Measurements from ENCODE around the gene LRRC28. TPM values are rescaled to one million over a fixed set of nuclear protein-coding genes. Genes with fewer than 3 reads are reported as not detected.

Gene LRRC28
- total RNA-seq, 2 experiments from 2014 or later: 15.2 to 18.2 TPM

- Mint-ChIP-seq H3K9me3 (ENCODE audit: low read depth) (peaks cover 12% of the 10 kb centered on the region), H3K4me1 (peaks cover 23% of the 10 kb centered on the region), H3K4me3 (no peak overlapping the region), H3K27me3 (no peaks in the 10 kb centered on the region), H3K36me3 (ENCODE audit: low read depth) (peaks cover 25% of the 10 kb centered on the region), H3K27ac (no peak overlapping the region)
- ChIA-PET POLR2A (no interaction called here), CTCF (interaction anchor here (0.9 to 1.4 kb wide), 2 partner anchors 8 to 25 kb away, joined by 3 to 4 read pairs; no protein-coding TSS in a partner anchor)
- ATAC-seq (peak; percentile 31), DNase-seq (peak; percentile 51)
- intact Hi-C loops (cut with DNase I, micrococcal nuclease): loop anchor here in 1 of 2 experiments (2.0 kb wide), 1 partner anchor 90 kb away; no protein-coding TSS in a partner anchor
Measured at GRCh38 chr15:99369196-99369595, 117.9 kb downstream of the LRRC28 start.

- H3K36me3 Mint-ChIP-seq (ENCODE audit: low read depth): peaks cover 35% of the 10 kb centered on the region
- H3K9me3 Mint-ChIP-seq (ENCODE audit: low read depth): peaks cover 12% of the 10 kb centered on the region
- intact Hi-C loops (cut with DNase I, micrococcal nuclease): loop anchor here (2.0 to 5.0 kb wide), 2 partner anchors 27 to 89 kb away; no protein-coding TSS in a partner anchor
- ChIA-PET CTCF (interaction anchor here (0.6 to 3.5 kb wide), 19 partner anchors 9 to 1652 kb away, joined by 3 to 12 read pairs (median 3); partner anchors contain the start of gene LRRC28), POLR2A (interaction anchor here (1.1 kb wide), 1 partner anchor 47 kb away, joined by 4 read pairs; no protein-coding TSS in a partner anchor)
- H3K27ac Mint-ChIP-seq: peak overlapping the region; percentile 55
- H3K4me3 Mint-ChIP-seq: no peak overlapping the region
- peak; percentile 95 for ATAC-seq
- no peak for DNase-seq
- peaks cover 21% of the 10 kb centered on the region for H3K4me1 Mint-ChIP-seq
- H3K27me3 Mint-ChIP-seq: no peaks in the 10 kb centered on the region
Measured at GRCh38 chr15:99371180-99372103, 120.2 kb downstream of the LRRC28 start.

GRCh38 chr15:99385005-99385669, 133.9 kb downstream of the LRRC28 start:
- H3K36me3 Mint-ChIP-seq (ENCODE audit: low read depth): peaks cover 14% of the 10 kb centered on the region
- ChIA-PET POLR2A (no interaction called here), CTCF (interaction anchor here (0.7 to 1.7 kb wide), 3 partner anchors 14 to 323 kb away, joined by 3 to 7 read pairs (median 3); no protein-coding TSS in a partner anchor)
- DNase-seq (no peak), ATAC-seq (no peak)
- no peaks in the 10 kb centered on the region for H3K27me3 Mint-ChIP-seq
- no peak overlapping the region for H3K27ac Mint-ChIP-seq
- intact Hi-C loops (cut with DNase I, micrococcal nuclease): no loop called here
- H3K9me3 Mint-ChIP-seq (ENCODE audit: low read depth): no peaks in the 10 kb centered on the region
- H3K4me3 Mint-ChIP-seq: no peak overlapping the region
- peaks cover 21% of the 10 kb centered on the region for H3K4me1 Mint-ChIP-seq

GRCh38 chr15:99385865-99386264, 134.6 kb downstream of the LRRC28 start:
- intact Hi-C loops (cut with DNase I, micrococcal nuclease): no loop called here
- H3K36me3 Mint-ChIP-seq (ENCODE audit: low read depth): peaks cover 10% of the 10 kb centered on the region
- DNase-seq: no peak
- H3K4me1 Mint-ChIP-seq: peaks cover 21% of the 10 kb centered on the region
- ChIA-PET CTCF (interaction anchor here (1.3 kb wide), 1 partner anchor 77 kb away, joined by 3 read pairs; no protein-coding TSS in a partner anchor), POLR2A (no interaction called here)
- H3K27ac Mint-ChIP-seq: no peak overlapping the region
- no peaks in the 10 kb centered on the region for H3K27me3 Mint-ChIP-seq
- no peak for ATAC-seq
- H3K9me3 Mint-ChIP-seq (ENCODE audit: low read depth): no peaks in the 10 kb centered on the region
- H3K4me3 Mint-ChIP-seq: no peak overlapping the region

GRCh38 chr15:99386391-99386790, 135.1 kb downstream of the LRRC28 start:
- ChIA-PET CTCF (no interaction called here), POLR2A (no interaction called here)
- no peak for DNase-seq
- H3K4me3 Mint-ChIP-seq: no peak overlapping the region
- peaks cover 7% of the 10 kb centered on the region for H3K36me3 Mint-ChIP-seq (ENCODE audit: low read depth)
- no peaks in the 10 kb centered on the region for H3K27me3 Mint-ChIP-seq
- no peaks in the 10 kb centered on the region for H3K9me3 Mint-ChIP-seq (ENCODE audit: low read depth)
- H3K4me1 Mint-ChIP-seq: peaks cover 21% of the 10 kb centered on the region
- ATAC-seq: no peak
- H3K27ac Mint-ChIP-seq: no peak overlapping the region
- intact Hi-C loops (cut with DNase I, micrococcal nuclease): no loop called here

- no peak for ATAC-seq
Measured at GRCh38 chr15:99387421-99388168, 136.3 kb downstream of the LRRC28 start.

GRCh38 chr15:99390667-99391066, 139.4 kb downstream of the LRRC28 start:
- ChIA-PET CTCF (interaction anchor here (0.9 to 1.2 kb wide), 4 partner anchors 9 to 313 kb away, joined by 3 to 4 read pairs (median 3); no protein-coding TSS in a partner anchor), POLR2A (no interaction called here)
- Mint-ChIP-seq H3K27me3 (no peaks in the 10 kb centered on the region), H3K4me1 (peaks cover 13% of the 10 kb centered on the region), H3K9me3 (ENCODE audit: low read depth) (peaks cover 15% of the 10 kb centered on the region), H3K4me3 (no peak overlapping the region), H3K36me3 (ENCODE audit: low read depth) (peaks cover 2% of the 10 kb centered on the region), H3K27ac (no peak overlapping the region)
- no peak for ATAC-seq
- DNase-seq: no peak
- intact Hi-C loops (cut with DNase I, micrococcal nuclease): no loop called here

More at GRCh38 chr15:99387421-99388168, 136.3 kb downstream of the LRRC28 start:
- DNase-seq: no peak
- intact Hi-C loops (cut with DNase I, micrococcal nuclease): no loop called here
- peaks cover 21% of the 10 kb centered on the region for H3K4me1 Mint-ChIP-seq
- H3K27me3 Mint-ChIP-seq: no peaks in the 10 kb centered on the region
- H3K4me3 Mint-ChIP-seq: no peak overlapping the region
- H3K9me3 Mint-ChIP-seq (ENCODE audit: low read depth): peaks cover 2% of the 10 kb centered on the region
- no peak overlapping the region for H3K27ac Mint-ChIP-seq
- ChIA-PET POLR2A (no interaction called here), CTCF (interaction anchor here (0.5 kb wide), 1 partner anchor 1454 kb away, joined by 4 read pairs; no protein-coding TSS in a partner anchor)
- H3K36me3 Mint-ChIP-seq (ENCODE audit: low read depth): peaks cover 5% of the 10 kb centered on the region

GRCh38 chr15:99393641-99394040, 142.4 kb downstream of the LRRC28 start:
- no peak for DNase-seq
- Mint-ChIP-seq H3K36me3 (ENCODE audit: low read depth) (peaks cover 2% of the 10 kb centered on the region), H3K4me3 (no peak overlapping the region), H3K4me1 (no peaks in the 10 kb centered on the region), H3K27ac (no peak overlapping the region), H3K9me3 (ENCODE audit: low read depth) (peaks cover 18% of the 10 kb centered on the region), H3K27me3 (peaks cover 3% of the 10 kb centered on the region)
- no peak for ATAC-seq
- ChIA-PET CTCF (no interaction called here), POLR2A (no interaction called here)
- intact Hi-C loops (cut with DNase I, micrococcal nuclease): no loop called here

- POLR2A ChIA-PET: no interaction called here
- H3K36me3 Mint-ChIP-seq (ENCODE audit: low read depth): peaks cover under 1% of the 10 kb centered on the region
- intact Hi-C loops (cut with DNase I, micrococcal nuclease): no loop called here
- H3K27ac Mint-ChIP-seq: no peak overlapping the region
- no peaks in the 10 kb centered on the region for H3K4me1 Mint-ChIP-seq
- CTCF ChIA-PET: interaction anchor here (1.6 kb wide), 1 partner anchor 308 kb away, joined by 6 read pairs; no protein-coding TSS in a partner anchor
- H3K27me3 Mint-ChIP-seq: peaks cover 3% of the 10 kb centered on the region
- DNase-seq: no peak
- no peak for ATAC-seq
- H3K4me3 Mint-ChIP-seq: no peak overlapping the region
- peaks cover 18% of the 10 kb centered on the region for H3K9me3 Mint-ChIP-seq (ENCODE audit: low read depth)
Measured at GRCh38 chr15:99396375-99396774, 145.1 kb downstream of the LRRC28 start.

- Mint-ChIP-seq H3K4me3 (no peak overlapping the region), H3K27me3 (peaks cover 3% of the 10 kb centered on the region), H3K27ac (no peak overlapping the region), H3K36me3 (ENCODE audit: low read depth) (no peaks in the 10 kb centered on the region), H3K4me1 (no peaks in the 10 kb centered on the region), H3K9me3 (ENCODE audit: low read depth) (peaks cover 6% of the 10 kb centered on the region)
- ChIA-PET POLR2A (no interaction called here), CTCF (interaction anchor here (0.8 to 1.0 kb wide), 2 partner anchors 8 to 52 kb away, joined by 3 to 4 read pairs; no protein-coding TSS in a partner anchor)
- DNase-seq (no peak), ATAC-seq (no peak)
- intact Hi-C loops (cut with DNase I, micrococcal nuclease): no loop called here
Measured at GRCh38 chr15:99399061-99399460, 147.8 kb downstream of the LRRC28 start.

- Mint-ChIP-seq H3K9me3 (ENCODE audit: low read depth) (peaks cover 3% of the 10 kb centered on the region), H3K27ac (no peak overlapping the region), H3K4me1 (no peaks in the 10 kb centered on the region), H3K36me3 (ENCODE audit: low read depth) (no peaks in the 10 kb centered on the region), H3K27me3 (peaks cover 3% of the 10 kb centered on the region), H3K4me3 (no peak overlapping the region)
- ChIA-PET CTCF (interaction anchor here (0.8 kb wide), 1 partner anchor 8 kb away, joined by 4 read pairs; no protein-coding TSS in a partner anchor), POLR2A (no interaction called here)
- intact Hi-C loops (cut with DNase I, micrococcal nuclease): no loop called here
- no peak for DNase-seq
- ATAC-seq: no peak
Measured at GRCh38 chr15:99399618-99400017, 148.3 kb downstream of the LRRC28 start.

All from activated CD4-positive, alpha-beta T cell treated with anti-CD3 and anti-CD28 coated beads for 36 hours (primary cell).